Measurements from ENCODE around the gene ABCC5.
A peak's percentile ranks its signal among the peaks of the same experiment; 100 is the strongest.

The ABCC5 gene

DNA sequence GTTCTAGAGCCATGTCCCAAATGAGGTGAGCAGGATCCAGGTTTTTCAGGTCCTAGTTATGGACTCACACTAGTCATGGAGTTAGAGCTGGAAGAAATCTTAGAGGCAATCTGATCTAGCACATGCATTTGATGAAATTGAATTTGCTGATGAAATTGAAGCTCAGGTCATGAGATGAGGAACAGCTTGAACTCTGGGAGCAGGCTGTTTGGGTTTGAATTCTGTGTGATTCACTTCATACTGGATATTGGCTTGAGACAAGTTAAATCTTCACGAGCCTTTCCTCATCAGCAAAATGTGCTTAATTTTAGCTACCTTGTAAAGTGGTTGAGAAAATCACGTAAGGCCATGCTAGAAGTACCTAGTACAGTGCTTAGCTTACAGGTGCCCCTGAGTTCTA lies 99.5 kb downstream of the ABCC5 start:
- DNase-seq: no peak

DNA sequence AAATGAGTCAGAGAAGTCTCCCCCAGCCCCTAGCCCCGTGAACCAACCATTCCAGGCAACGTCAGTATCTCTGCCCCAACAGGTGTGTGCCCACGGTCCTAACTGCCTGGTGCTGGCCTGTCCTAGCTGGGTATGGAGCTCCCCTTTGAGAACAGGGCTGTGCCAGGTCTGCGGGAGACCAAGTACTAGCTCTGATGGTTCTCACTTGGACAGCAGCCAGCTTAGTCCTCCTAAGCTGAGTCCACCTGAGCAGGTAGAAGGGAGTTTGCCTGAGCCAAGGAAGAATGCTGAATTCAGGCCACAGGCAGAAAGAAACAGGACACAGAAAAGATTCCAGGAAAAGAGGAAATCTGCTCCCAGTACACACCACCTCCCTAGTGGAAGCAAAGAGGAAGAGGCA lies 99.9 kb downstream of the ABCC5 start:
- no peak for DNase-seq

DNA sequence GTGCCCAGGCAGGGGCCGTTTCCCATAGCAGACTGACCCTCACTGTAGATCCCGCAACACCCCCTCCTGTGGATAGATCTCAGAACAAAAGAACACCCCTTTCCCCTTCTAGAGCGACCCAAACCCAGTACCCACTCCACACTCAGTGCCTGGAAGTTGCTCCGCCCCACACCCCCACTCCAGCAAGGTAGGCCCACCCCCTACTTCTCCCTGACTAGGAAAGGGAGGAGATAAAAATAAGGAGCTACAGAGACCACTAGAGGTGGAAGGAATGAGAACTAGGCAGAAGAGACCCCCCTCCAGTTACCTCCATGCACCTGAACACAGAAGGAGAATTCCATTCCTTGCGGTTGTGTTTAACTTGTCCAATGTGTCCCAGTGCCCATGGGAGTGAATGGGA lies 102.8 kb downstream of the ABCC5 start:
- DNase-seq: no peak

DNA sequence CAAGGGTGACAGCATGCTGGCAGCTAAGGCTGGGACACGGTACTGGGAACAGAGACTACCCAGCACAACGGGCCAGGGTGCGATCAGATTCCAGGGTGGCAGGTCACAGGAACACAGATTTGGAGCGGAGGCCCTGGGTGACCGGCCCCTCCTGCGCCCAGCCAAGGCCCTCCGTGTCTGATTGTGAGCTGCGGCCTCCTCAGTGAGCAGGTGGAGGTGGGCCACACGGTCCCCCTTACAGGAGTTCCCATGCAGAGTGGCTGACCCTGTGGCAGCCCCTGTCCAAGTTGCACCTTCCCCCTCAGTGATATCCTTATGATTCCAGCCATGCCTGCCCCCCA lies 104.1 kb downstream of the ABCC5 start:
- DNase-seq: no peak

DNA sequence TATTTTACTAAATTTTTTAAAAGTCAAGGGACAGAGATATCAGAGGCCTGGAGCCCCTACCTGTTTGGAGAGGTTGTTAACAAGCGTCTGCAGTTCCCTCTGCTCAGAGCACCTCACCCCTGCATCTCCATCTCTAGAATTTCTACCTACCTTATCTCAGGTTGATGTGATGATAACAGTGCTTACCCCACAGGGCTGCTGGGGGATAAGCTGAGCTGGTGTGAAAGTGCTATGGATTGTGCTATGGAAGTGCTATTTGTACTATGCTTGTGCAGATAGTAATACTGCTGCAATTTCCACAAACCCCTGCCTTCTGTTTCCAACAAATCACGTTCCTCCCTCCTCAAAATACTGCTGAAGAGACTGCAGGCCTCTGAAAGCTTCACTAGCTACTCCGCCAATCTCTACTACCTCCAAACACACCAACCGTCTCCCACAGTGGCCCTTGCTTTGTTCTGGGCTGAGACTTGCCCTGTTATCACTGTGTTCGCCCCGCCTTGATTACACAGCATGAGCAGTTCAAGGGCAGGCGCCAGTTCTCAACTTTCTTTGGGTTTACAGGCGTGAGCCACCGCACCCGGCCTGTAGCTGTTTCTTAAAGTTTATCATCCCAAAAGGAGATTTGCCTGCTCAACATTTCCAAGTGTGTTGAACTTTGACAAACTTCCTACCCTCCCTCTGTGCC lies 104.6 kb downstream of the ABCC5 start:
- no peak for DNase-seq

DNA sequence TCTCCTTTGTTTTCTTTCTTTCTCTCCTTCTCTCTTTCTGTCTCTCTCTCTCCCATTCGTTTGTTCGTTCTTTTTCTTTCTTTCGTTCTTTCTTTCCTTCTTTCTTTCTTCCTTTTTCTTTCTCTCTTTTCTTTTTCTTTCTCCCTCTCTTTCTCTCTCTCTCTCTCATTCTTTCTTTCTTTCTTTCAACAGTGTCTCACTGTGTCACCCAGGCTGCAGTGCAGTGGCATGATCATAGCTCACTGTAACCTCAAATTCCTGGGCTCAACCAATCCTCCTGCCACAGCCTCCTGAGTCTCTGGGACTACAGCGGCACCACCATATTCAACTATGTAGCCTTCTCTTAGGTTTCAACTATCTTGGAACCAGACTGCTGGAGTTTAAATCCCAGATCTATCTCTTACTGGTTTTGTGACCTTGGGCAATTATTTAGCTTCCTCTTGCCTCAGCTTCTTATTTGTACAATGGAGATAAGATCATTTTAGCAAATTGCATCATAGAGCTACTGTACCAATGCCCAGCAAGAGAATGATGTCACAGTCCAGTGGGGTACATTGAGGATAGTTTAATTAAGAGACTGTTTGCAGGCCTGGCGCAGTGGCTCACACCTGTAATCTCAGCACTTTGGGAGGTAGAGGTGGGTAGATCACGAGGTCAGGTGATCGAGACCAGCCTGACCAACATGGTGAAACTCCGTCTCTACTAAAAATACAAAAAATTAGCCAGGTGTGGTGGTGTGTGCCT lies 105.7 kb downstream of the ABCC5 start:
- no peak for DNase-seq

DNA sequence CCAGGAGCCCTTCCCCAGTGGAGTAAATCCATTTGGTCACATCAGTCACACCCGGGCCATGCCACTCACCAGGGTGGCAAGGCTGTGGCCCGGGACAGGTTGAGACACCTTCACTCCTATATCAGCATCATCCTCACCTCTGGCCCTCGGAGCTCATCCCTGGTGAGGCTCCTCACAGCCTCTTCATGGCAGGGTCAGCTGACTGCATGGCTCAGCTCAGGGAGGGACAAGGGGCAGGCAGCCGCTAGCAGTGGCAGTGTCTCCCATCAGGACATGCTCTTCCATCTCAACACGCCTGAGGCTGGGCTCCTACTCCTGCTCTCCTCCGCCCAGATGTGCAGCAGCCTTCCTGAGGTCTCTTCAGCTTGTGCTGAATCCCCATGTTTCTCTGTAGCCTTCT lies 106.6 kb downstream of the ABCC5 start:
- DNase-seq: no peak

DNA sequence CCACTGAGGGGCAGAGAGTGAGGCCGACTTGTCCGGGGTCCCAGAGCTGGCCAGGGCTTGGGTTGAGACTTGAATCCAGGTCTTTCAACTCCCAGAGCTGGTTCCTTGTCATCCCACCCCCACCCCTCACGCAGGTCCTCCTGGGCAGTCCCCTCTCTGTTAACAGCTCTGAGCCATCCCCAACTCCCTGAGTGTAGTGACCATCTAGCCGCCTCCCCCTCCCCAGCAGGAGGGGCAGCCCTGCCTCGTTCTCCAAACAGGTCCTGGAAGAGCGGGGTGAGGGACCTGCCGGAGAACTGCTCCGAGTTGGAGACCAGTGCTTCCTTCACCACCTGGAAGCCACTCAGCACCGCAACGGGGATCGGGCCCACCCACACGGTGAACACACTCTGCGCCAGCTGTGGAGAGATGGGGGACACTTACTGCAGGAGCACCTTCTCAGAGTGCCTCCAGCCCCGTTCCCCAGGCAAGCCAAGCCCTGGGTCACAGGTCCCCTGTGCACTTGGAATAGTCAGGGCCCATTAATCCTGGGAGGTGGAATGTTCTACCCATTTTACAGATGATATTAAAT lies 108.6 kb downstream of the ABCC5 start:
- DNase-seq: no peak

DNA sequence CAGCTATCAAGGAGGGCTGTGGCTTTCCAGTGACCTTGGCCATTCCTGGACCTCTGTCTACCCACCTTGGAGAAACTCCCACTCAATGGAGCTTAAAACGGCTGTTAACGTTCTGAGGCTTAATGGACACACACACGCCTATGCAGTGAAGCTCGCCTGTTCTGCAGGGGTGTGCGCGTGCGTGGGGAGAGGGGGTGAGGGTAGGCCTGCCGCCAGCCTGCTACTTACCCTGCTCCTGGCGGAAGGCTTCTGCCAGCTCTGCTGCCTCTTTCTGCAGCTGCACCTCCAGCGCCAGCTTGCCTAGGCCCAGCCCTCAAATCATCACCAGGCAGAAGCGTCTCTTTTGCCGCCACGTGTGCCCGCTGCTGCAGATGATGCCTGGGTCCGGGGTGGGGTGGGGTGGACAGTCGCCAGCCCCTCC lies 109.8 kb downstream of the ABCC5 start:
- no peak for DNase-seq

DNA sequence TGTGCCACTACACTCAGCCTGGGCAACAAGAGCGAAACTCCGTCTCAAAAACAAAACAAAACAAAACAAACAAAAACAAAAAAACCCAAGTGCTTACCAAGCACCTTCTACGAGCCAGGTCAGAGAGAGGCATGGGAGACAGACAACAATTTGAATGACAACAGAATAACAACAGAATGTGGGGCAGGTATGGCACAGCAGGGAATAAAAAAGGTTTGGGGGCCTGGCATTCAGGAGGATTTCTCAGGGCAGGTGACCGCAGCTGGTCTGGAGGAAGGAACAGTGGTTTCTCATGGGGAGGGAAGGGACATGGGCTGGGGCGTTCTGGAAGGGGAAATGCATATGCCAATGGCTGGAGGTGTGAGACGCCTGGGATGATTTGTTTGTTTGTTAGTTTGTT lies 110.5 kb downstream of the ABCC5 start:
- DNase-seq: no peak

DNA sequence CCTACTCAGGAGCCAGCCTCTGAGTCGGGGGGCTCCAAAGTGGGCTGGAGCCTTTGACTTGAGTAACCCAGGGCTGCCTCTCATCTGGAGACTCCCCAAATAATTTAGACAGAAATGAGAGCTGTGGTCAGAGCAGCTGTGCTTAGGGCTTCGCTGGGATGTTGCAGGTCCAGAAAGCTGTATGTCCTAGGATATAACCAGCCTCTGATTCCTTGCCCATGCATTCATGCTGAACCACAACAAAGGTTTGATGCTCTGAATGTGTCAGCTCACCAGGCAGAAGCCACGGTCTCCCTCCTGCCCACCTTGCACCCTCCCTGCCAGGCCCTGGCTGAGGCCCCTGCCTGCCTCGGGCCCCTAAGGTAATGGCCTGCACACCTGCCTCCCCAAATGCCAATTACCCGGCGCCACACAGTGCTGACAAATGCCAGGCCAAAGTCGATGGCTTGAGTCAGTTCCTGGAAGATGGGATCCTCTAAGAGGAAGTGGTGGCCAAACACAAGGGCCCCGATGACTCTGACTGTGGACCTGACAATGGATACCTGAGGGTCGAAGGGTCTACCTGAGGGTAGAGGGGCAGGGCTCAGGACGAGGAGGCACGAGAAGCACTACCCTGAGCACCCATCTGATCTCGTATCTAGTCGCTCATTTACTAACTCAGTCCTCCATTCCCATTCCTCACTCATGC lies 111.3 kb downstream of the ABCC5 start:
- no peak for DNase-seq

DNA sequence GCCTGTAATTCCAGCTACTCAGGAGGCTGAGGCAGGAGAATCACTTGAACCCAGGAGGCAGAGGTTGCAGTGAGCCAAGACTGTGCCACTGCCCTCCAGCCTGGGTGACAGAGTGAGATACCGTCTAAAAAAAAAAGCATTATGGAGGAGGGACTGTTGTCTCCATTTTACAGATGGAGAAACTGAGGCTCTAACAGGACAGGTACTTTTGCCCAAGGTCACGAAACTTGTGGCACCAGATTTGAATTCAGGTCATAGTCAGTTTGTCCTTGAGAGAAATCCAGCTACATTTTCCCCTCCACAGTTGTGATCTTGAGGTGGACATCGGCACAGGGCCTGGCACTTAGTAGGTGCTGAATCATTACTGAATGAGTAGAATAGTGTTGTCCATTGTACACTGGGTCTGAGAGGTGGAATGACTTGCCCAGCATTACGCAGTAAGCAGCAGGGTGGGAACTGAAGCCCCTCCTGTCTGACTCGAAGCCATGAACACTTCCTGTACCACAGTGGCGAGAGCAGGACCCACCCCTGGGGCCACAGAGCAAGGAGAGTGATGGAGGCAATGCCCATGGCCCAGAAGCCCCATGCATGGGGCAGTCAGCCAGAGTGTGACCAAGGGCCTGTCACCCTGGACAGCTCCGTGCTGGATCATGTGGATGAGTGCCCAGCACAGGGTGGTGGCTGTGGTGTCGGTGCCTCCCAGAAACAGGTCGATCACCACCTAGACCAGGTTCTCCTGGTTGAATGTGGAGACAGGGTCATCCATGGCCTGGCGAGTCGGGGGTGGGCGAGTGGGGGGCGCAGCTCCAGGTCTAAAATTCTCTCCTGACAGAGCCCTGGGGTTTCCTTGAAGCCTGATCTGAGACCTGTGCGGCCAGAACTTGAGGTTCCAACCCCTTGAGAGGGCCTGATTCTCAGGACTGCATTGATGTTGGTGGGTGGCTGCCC lies 112.6 kb downstream of the ABCC5 start:
- DNase-seq: no peak

DNA sequence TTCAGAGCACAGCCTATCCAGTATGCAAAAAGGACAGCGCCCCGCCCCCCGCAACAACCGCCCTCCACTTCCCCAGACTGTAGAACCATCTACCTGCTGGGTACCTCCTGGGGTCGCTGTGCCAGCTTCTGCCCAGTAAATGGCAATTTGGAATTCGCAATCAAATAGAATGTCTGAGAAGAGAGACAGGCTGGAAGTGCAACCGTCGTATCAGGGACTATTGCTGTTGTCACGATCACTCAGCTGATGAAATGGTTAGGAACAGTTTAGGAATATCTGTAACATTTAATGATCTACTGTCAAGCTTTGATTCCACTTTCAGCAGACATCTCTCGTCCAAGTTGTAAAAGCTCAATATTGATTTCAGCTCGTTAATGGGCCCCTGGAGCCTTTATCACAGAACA lies 119.7 kb downstream of the ABCC5 start:
- DNase-seq: no peak

DNA sequence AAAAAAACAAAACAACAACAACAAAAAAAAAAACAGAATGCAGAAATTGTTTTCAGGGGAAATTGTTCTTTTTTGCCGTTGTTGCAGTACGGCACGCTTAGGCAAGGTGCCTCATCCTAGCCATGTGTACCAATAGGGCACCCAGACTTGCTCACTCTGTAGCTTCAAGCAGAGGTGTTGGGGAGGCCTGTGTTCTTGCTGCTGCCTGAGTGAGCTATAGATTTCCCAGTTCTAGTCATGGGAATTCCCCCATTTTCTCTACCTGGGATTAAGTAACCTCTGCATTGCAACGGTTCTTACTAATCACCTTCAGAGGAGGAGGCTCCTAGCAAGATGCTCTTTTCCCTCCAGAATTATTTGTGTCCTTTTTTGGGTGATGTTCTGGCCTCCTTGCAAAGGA lies 120.1 kb downstream of the ABCC5 start:
- no peak for DNase-seq

DNA sequence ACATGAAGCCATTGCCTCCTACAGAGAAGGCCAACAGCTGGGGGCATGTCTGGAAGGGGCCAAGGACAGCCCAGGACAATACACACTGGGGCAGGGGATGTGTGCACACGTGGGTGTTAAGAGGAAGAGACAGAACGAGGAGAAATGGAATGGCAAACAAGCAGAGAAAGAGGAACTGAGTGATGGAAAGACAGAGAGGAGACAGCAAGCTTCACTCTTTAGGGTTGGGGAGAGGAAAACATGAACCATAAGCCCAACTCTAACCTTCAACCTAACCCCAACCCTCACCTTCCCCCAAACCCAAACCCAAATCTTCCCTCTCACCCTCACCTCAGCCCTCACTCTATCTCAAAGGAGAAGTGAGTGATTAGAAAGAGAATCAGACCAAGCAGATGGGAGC lies 121.1 kb downstream of the ABCC5 start:
- no peak for DNase-seq

DNA sequence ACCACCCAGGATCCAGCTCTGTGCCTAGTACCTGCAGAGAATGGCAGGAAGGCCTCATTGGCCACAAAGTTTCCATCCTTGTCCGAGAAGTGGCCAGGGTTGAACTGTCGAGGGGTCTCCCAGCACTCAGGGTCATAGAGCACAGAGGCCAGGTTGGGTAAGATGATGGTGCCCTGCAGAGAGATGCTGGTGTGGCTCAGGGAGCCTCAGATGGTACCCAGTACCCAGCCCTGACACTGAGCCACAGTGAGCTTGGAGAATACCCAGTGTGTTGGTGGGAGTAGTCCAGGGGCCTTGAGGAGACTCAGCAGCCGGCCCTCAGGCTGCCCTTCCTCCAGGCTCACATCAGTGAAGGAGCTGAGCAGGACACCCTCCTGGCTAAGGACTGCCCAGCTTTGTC lies 121.5 kb downstream of the ABCC5 start:
- DNase-seq: no peak

DNA sequence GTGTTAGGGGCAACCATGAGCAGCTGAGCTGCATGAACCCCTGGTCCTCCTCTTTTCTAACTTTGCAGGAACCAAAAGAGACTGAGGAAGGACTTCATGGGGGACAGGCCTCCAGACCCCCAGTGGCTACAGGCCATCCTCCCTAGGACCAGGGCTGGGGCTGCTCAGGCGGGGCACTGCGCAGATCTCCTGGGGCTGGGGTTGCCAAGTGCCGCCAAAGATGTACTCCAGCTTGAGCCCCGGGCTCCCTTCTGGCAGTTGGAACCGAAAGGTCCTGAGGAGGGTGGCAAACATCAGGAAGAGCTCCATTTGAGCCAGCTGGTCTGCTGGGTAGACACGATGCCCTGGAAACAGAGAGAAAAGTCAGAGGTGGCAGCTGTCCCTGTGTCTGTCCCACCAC lies 121.9 kb downstream of the ABCC5 start:
- DNase-seq: no peak

DNA sequence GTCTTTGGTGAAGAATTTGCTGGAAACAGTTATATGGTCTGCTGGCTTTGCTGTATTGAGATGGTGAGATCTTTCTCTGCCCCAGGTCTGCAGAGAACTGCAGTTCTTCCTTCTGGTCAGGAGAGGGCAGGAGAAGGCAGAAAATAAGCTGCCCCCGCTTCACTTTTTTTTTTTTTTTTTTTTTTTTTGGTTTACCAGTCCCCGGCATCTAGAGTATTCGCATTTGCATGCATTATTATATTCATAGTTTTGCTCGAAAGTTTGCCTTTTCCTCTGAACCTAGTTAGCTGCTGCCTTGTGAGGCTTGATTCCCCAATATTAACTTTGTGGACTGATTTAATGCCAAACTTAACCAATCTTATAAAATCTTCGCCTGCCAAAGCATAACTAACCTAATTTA lies 122.4 kb downstream of the ABCC5 start:
- no peak for DNase-seq

DNA sequence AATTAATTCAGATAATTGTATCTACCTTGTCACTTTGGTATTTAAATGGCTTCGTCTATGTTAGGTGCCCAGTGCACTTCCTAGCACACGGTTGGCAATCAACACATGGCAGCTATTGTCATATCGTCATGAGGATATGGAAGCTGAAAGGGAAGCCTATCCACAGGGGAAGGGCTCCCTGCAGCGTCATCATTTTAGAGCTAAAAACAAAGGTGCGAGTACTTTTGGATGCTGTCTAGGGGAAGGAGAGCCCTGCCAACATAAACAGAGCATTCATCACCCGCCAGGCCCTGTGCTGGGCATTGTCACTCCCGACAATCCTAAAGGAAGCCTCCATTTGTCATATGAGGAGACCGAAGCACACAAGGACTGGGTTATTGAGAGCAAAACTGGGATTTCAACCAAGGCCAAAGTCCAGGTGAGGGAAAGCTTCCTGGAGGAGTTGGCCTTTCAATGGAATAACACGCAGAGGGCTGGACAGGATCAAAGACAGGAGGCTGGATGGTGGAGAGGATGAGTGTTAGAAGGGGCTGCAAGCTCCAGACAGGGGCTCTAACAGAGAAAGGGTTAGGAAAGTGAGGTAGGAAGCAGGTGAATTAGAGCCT lies 125.0 kb downstream of the ABCC5 start:
- DNase-seq: no peak

DNA sequence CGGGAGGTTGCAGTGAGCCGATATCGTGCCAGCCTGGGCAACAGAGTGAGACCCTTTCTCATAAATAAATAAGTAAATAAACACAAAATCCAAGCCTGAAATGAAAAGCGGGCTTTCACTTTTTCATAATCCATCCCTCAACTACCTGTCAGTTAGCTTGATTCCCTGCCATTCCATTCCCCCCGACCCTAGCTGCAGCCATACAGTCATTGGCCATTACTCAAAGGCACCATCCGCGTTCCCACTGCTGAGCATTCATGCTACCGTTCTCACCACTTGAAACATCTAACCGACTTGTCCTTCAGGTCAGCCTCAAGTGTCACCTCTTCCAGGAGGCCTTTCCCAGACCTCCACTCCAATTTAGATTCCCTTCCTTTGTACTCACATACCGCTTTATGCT lies 131.9 kb downstream of the ABCC5 start:
- no peak for DNase-seq

DNA sequence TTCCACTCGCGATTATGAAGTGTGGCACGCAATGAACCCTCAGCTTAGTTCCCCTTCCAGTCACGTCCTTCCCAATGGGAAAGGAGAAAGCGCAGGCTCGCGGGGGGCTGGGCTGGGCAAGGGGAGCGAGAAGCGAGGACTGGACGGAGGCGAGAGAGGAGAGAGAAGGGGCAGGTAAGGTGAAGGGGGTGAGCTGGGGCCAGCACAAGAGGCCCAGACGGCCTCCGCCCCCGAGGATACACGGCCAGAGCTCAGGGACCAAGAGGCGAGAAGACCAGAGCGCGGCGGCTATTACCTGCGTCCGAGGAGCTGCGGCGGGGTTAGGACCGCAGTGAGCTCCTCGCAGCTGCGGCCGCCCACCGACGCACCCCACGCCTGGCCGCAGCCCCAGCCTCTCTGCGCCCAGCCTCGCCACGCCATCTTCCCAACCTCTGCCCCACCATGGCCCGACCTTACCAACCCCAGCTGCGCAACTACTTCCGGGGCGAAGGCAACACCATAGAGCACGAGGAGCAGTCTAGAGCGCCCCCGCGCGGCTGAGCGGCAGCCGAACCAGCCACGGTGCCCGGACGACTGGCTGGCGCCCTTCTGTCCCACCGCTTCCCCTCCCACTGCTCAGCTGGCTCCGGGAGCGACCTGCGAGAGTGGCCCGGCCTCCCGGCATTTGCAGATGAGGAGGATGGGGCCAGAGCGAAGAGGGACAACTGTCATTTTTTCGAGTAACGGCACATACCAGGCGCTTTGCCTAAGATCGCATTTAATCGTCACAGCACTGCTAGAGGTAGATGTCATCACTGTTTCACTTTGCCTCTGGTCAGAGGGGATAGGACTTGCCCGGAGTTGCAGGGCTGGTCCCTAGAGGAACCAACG lies 133.0 kb downstream of the ABCC5 start, which contains the start of gene PARL:
Gene PARL, minus strand, starts transcription at position 454 of the 870 bp plus-strand sequence. Its CDS starts 34 bp downstream, at position 420.
- peak; percentile 91 for DNase-seq
